NCI-H1417 treated with DMSO at 0.1 percent for 48 hours (cell line): ENCODE data around the gene ANKFN1.
"Not testable (repeated sequence)": the region's sequence is repeated elsewhere in the genome, so short reads cannot be mapped to it uniquely, and the experiment has no call there.

Source experiments
- DNase-seq: peaks from one replicate; lab custom pipeline; 2025; lab: John Stamatoyannopoulos, UW

ANKFN1 gene

GRCh38 chr17:56325313-56326000, 172.2 kb downstream of the ANKFN1 start:
- no peak for DNase-seq

DNA sequence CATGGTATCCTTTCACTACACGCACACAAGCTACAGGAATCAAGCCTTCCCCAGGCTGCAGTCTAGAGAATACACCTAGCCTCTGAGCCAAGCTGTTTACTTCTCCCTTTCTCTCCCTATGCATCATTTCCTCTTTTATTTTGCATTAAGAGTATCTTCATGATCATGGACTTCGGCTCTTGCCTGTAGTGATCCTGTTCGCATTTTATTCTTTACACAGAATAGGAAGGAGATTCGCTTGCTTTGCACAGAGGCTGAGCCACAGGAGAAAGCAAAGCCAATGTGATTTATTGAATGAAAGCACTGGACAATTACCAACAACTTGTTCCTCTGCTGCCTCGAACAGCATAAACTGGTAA, 172.7 kb downstream of the ANKFN1 start:
- DNase-seq = no peak

DNA sequence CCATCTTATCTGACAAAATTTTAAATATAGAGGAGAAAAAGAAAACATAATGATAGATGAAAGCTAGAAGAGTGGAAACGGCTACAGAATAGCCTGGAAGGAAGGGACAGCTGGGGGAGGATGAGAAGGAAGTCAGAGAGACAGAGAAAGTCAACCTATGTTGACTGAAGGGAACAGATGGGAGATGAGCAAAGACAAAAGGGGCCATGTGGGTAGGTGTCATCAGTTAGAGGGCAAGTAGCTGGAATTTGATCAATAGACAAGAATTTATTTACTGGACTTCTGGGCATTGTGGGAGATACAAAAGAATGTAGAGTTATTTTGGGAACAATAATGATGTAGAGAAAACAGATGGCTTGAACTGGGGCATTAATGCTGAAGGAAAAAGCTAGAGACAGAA, 194.4 kb downstream of the ANKFN1 start:
- no peak for DNase-seq

DNA sequence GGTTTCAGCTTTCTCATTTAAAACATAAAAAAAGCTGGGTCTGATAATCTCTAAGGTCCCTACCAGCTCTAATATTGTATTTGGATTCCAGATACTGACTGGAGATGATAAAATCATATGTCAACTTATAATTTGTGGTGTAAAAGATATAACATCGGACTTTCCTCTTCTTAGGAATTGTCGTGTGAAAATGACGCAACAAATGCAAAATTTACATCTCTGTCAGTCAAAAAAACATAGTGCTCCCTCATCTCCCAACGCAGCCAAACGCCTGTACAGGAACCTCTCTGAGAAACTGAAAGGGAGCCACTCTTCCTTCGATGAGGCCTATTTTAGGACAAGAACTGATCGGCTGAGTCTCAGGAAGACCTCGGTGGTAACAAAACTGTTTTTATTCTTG, 197.3 kb downstream of the ANKFN1 start:
- DNase-seq = no peak

GRCh38 chr17:56351675-56352074, 198.4 kb downstream of the ANKFN1 start:
- DNase-seq = no peak

- no peak for DNase-seq
These were observed 205.4 kb downstream of the ANKFN1 start for GRCh38 chr17:56358651-56359050.

- no peak for DNase-seq
These were observed 206.2 kb downstream of the ANKFN1 start for GRCh38 chr17:56359518-56359917.

- DNase-seq = no peak
These were observed 214.1 kb downstream of the ANKFN1 start for GRCh38 chr17:56367366-56367765.

DNA sequence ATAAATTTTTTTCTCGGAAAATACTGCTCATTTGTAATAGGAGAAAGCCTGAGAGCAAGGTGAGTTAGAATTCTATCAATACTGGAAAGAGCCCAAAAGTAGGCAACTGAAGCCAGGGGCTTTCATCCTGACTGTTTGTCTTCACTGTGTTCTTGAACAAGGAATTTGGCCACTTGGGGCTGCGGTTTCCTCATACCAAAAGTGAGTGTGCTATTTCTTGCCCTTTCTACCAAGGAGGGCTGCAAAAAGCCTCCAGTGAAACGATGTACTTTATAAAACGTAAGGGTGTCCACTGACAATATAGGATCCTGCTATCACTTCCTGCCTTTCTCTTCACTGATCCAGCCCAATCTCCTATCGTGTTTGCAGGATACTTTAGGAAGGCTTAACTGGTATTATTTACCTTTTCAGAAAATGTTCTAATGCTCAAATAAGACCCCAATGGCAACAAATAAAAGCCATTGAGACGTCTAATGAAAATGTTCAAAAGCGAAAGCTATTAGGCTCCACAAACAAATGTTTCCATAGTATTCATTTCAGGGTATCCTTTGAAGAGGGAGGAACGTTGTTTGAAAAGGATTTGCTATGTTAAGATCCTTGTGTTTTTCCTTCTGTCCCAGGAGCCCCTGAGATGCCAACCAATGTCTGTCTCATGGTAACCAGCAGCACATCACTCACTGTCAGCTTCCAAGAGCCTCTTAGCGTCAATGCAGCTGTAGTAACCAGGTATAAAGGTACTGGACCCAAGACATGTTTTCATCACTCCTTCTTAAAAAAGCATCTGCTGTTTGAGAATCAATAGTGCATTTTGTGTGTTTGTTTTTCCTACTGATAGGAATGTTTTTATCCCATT, 220.9 kb downstream of the ANKFN1 start:
- DNase-seq = no peak

GRCh38 chr17:56389356-56389755, 236.1 kb downstream of the ANKFN1 start:
- no peak for DNase-seq

- DNase-seq = no peak
These were observed 239.0 kb downstream of the ANKFN1 start for GRCh38 chr17:56392321-56392720.

GRCh38 chr17:56393156-56393555, 239.9 kb downstream of the ANKFN1 start:
- DNase-seq = no peak

GRCh38 chr17:56395787-56396186, 242.5 kb downstream of the ANKFN1 start:
- no peak for DNase-seq

DNA sequence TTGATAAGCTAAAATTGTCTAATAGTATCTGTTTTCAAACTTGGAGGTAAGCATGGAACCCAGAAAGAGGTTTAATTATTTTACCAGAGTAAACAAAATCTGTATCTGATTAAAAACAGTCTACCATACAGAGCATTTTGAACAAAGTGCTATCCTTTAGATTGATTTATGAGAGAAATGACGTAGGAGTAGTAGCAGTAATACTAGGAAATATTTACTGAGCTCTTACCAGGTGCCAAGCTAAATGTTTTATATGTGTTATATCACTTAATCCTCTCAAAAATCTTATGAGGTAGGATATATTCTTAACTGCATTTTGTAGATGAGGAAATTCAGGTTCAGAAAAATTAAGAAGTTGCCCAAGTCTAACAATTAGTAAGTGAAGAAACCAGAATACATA, 253.8 kb downstream of the ANKFN1 start:
- no peak for DNase-seq

- not testable (repeated sequence) for DNase-seq
These were observed 259.1 kb downstream of the ANKFN1 start for GRCh38 chr17:56412356-56412755.

GRCh38 chr17:56416682-56417351, 263.5 kb downstream of the ANKFN1 start:
- no peak for DNase-seq

DNA sequence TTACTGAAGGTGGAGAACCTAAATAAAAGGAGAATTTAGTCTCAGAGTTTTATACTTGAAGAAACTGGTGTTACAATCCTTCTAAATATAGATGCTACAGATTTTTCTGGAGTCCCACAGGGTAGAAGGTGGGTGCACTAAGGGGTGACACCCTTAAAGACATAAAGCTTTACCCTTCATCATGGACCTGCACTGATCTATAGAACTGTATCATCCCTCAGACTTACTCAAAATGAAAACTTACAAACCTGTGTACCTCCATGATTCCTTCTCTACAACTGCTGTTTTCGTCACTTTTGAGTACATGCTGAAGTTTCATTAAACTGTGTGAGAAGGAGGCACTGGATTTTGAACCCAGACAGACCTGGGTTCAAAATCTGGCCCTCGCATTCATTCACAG, 270.7 kb downstream of the ANKFN1 start:
- no peak for DNase-seq

GRCh38 chr17:56424543-56425044, 271.3 kb downstream of the ANKFN1 start:
- no peak for DNase-seq

DNA sequence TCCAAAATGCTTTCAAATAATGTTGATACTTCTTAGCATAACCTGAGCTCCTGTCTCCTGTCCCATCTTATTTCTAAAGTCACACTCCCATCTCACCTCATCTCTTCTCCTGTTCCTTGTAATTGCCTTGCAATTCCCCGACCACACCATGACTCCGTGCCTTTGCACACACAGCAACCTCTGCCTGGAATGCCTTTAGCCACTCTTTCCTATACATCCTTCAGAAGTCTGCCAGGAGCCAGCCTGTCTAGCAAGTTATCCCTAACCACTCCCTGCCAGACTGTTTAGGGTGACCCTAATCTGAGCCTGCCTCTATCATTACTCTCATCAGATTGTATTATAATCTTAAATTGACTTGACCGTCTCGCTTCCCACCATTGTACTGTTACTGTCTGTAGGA, 272.2 kb downstream of the ANKFN1 start:
- no peak for DNase-seq

- DNase-seq = no peak
These were observed 273.6 kb downstream of the ANKFN1 start for GRCh38 chr17:56426901-56427300.

DNA sequence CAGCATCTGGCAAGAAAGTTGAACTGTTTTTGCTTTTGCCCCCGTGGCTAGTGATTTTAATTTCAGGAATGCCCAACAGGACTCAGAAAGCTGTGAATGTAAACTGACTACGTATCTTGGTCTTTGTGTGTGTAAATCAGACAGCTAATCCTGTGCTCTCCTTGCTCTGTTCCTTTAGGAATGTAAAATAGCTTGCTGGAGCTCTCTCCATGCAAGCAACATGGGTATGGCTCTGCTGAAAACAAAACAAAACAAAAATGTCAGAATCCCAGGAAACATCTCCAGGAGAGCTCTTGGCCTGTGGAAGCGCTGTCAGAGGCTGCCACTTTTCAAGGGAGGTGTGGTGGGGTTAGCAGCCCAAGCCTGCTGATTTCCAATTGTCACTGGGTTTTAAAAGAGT, 278.5 kb downstream of the ANKFN1 start:
- no peak for DNase-seq

DNA sequence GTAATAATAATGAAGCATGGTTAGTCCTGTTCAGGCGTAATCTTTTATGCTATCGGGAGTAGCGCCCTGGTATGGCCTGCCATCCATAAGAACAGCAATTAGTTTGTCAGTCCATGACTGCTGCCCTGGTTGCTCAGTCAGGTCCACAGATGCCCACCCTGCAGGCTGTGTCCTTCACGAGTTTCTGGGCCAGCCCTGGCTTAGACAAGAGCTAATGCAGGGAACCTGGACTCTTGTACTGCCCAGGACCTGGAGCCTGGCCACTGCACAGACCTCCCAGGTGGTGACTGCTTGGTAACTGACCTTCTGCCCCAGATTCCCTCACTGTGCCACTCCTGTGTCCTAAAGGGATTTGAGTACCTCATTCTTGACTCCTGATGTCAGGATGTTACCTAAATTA, 279.2 kb downstream of the ANKFN1 start:
- DNase-seq = no peak

- no peak for DNase-seq
These were observed 281.3 kb downstream of the ANKFN1 start for GRCh38 chr17:56434610-56435009.
